GM19328 (cell line): ENCODE data around the gene BCL7A.
A peak's percentile ranks its signal among the peaks of the same experiment; 100 is the strongest.
"Not testable (repeated sequence)": the region's sequence is repeated elsewhere in the genome, so short reads cannot be mapped to it uniquely, and the experiment has no call there.

Source experiments
- ATAC-seq: cut with Tn5 transposase; IDR thresholded peaks from one replicate; pipeline ENCODE4 v1.9.1; 2021; ENCODE audit warnings: mild to moderate bottlenecking, moderate library complexity; ENCODE audit not compliant: unreplicated experiment

Gene BCL7A

GRCh38 chr12:122021822-122022392 lies at the start of gene BCL7A:
Gene BCL7A, plus strand, starts transcription at chr12:122021884. Its CDS starts 208 bp downstream, at chr12:122022092.
- no peak for ATAC-seq

DNA sequence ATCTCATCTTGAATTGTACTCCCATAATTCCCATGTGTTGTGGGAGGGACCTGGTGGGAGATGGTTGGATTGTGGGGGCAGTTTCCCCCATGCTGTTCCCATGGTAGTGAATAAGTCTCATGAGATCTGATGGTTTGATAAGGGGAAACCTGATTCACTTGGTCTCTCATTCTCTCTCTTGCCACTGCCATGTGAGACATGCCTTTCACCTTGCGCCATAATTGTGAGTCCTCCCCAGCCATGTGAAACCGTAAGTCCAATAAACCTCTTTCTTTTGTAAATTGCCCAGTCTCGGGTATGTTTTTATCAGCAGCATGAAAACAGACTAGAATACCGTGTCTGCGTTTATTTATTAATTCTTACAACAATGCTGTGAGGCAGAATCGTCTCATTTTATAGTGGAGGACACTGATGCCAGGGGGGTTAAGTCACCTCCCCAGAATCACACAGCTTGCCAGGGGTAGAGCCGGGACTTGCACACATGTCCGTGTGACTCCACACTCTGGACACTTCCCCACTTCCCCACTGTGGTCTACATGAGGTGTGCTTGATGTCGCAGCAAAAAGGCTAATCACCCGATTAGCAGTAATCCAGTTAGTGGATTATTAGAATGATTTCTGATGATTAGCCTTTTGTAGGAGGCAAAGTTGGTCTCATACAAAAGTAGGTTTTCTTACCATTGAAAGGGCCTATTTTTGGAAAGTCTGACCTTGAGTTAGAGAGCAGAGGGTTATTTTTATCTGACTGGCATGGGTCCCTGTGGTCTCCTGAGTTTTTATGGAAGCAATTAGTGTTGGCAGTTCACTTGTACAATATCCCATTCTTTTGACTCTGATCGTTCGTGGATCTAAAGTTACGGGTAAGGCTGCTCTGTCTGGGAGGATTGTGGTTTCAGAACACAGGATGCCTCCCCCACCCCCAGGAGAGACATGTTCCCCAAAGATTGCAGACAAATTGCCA lies 47.4 kb upstream of the BCL7A start:
- no peak for ATAC-seq

DNA sequence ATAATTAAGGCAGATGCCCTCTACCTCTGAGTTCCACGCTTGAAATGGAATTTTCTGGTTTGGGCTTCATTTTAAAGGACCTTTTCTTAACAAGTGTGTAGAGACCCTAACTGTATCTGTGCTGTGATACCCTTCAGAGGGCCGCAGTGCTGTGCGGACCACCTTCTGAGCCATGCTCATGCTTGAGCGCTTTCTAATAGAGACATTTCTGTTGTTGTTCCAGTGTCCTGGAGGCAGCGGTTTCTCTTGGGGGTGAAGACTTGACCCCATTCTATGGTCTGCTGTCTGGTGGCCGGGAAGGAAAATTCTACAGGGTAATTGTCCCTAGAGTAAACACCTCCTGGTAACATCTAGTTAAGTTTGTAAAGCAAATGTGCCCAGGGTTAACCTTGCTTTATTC lies 46.7 kb upstream of the BCL7A start:
- no peak for ATAC-seq

DNA sequence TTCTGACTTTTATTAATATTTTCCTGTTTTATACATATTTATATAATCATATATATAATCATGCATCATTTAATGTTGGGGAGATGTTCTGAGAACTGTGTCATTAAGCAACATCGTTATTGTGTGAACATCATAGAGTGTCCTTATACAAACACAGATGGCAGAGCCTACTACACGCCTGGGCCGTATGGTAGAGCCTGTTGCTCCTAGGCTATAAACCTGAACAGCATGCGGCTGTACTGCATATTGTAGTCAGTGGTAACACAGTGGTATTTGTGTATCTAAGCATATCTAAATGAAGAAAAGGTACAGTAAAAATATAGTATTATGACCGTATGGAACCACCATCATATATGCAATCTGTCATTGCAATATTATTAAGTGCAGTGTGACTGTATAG lies 44.7 kb upstream of the BCL7A start:
- no peak for ATAC-seq

GRCh38 chr12:121980191-121980891 lies 41.3 kb upstream of the BCL7A start:
- ATAC-seq: no peak

DNA sequence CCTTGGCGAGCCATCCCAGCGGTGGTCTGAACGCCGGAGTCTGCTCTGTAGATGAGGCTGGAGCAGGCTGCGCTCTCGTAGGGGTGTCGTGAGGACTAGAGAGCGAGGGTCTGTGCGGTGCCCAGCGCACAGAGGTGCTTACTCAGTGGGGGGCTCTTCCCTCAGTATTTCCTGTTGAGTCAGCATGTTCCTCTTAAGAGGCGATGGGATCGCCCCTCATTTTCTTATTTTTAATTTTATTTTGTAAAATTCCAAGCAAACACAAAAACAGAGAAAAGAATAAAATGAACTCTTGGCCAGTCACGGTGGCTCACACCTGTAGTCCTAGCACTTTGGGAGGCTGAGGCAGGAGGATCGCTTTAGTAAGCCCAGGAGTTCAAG lies 40.8 kb upstream of the BCL7A start:
- ATAC-seq: no peak

- no peak for ATAC-seq
Observed at GRCh38 chr12:121981456-121981855, 40.2 kb upstream of the BCL7A start.

- no peak for ATAC-seq
Observed at GRCh38 chr12:121982950-121983349, 38.7 kb upstream of the BCL7A start.

GRCh38 chr12:121983536-121984210 lies 38.0 kb upstream of the BCL7A start:
- ATAC-seq: no peak

DNA sequence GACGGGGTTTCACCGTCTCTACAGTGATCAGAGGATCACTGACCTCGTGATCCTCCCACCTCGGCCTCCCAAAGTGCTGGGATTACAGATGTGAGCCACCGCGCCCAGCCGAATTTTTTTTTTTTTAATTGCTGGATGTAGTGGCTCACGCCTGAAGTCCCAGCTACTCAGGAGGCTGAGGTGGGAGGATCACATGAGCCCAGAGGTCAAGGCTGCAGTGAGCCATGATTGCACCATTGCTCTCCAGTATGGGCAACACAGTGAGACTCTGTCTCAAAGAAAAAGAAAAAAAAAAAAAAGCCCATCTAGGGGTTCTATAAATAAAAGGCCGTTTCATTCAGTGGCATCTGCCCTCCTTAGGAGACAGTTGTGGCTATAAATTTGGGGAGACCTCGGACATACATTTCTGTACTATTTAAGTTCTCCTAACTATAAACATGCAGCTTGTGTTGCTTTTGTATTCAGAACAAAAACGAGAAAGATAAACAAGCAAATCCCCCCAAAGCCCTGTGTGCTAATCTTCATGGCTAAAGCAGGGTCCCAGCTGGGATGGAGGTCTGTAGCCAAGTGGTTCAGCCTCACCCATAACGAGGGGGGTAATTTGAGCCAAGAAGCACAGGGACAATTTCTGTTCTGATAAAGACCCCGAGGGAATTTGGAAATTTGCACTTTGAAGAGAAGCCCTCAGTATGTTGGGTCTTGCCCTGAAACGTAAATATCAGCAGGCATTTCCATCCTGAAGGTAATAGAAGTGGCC lies 35.0 kb upstream of the BCL7A start:
- ATAC-seq: no peak

GRCh38 chr12:121988519-121988918 lies 33.2 kb upstream of the BCL7A start:
- ATAC-seq: not testable (repeated sequence)

DNA sequence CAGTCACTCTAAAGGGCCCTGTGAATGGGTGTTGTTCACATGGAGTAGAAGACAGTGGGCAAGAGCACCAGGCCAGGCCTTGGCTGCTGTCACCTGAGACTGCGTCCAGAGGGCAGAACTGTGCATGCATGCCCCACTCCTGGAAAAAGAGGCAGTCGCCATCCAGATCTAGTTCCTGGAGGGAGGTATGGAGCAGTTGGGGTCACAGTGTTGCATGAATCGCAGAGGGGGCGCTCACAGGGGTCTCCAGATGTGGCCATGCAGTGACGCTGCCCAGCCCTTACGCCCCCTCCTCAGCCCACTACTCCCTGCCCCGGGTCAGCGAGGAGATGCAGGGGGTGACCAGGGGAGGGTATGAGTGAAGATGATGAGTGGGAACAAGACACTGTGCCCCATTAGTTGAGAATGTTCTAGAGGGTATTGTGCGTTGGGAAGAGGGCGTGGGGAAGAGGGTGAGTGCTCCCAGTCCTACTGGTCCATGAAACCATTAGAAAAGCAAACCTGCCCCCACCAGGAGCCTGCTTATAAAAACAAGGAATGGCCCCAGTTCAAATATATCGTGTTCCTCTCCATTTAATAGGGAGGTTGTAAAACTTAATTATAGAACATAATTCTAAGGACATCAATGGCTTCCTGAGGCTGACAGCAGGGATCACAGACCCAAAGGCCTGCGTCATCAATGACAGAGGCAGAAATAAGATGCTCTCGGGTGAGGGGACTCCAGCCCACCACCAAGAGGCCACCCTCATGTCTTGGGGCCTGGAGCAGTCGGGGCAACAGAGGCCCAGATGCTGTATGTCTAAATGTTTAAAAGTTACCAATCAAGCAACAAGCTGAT lies 32.2 kb upstream of the BCL7A start:
- no peak for ATAC-seq

DNA sequence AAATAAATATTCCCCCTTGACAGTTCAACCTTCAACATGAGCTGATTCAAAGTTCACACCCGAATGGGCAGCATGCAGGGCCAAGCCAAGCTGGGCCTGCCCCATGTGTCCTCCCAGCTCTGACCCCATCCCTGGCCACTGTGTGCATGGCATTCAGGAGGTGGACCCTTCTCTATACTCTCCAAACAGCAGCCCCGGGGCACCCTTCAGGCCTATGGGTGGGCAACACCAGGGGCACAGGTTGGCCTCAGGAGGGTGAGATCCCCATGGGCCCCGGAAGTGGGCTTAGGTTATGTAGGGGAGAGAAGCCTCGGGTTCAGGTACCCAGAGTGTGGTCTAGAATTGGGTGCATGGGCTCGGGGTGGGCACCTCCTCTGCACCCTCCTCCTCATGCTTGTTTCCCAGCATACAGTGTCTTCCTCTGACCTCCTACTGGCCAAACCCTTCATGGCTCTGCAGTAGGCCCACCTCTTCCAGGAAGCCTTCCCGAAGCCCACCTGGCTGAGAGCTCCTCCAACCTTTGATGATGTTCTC lies 31.5 kb upstream of the BCL7A start:
- no peak for ATAC-seq

DNA sequence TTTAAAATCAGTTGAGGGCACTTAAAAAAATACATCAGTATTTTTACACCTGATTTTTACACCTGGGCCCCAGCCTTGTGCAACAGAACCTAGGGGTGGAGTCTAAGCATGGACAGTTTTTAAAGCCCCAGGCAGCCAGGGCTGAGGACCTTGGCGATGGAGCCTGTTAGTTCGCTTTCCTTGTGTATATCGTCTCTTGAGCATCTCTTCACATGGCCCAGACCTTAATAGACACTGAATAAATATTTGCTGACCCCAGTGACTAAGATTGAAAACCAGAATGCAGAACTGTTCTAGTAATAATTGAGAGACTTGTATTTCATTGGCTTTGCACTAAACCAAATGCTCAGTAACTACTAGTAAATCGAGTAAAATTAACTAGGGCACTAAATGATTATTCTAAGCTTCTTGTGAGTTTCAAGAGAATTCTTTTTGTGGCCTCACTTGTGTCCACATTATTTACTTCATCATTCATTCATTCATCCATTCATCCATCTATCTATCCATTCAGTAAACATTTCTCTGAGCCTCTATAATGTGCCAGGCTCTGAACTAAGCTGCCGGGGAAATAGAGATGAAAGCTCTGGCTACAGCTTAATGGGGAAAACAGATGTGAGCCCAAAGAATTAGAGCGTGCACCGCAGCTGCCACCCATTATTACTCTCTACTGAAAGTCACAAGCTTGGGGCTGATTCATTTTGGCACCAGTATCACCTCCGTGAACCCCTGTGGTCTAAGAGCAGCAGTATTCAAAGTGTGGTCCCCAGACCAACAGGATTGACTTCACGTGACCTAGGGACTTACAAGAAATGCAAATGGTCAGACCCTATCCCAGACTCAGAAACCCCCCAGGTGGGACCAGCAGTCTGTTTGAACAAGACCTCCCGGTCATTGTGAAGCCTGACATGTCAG lies 30.7 kb upstream of the BCL7A start:
- peak; percentile 55 for ATAC-seq

DNA sequence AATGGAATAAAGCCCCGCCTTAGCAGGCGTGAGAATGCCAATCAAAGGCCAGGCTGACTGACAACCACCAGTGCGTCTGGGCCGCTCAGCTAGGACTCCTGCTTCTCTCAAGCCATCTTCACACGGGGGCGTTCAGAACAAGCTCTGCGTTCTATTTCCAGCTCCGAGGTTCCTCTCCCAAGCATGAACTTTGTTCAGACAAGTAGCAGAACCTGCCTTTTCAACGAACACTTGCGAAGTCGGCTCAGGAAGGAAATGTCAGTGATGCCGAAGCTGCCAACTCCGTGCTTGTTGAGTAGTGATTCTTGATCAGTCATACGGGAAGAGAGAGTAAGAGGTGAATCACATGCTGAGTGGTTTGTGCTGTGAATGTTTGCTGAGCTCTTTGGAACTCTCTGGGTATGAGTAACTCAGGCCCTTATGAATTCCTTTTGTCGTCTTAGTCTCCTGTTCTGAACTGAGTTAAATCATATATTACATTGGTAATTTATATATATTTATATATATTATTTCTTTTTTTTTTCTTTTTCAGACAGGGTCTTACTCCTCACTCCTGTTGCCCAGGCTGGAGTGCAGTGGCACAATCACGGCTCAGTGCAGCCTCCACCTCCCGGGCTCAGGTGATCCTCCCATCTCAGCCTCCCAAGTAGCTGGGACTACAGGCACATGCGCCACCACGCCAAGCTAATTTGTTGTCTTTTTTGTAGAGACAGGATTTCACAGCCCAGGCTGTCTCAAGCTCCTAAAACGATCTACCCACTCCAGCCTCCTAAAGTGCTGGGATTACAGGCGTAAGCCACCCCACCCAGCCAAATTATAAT lies 29.4 kb upstream of the BCL7A start:
- ATAC-seq: peak; percentile 66

- no peak for ATAC-seq
Observed at GRCh38 chr12:121996050-121996944, 25.4 kb upstream of the BCL7A start.
